HFFc6 (cell line): ENCODE data around the gene HDAC9. TPM values are rescaled to one million over a fixed set of nuclear protein-coding genes. Genes with fewer than 3 reads are reported as not detected.

Source experiments
- DNase-seq: peaks from one replicate; pipeline ENCODE4 v3.0.0-alpha.2; 2018
- H3K27ac Mint-ChIP-seq: 2 replicates; pipeline ENCODE4 v1.8.0; 2020; ENCODE audit warnings: mild to moderate bottlenecking, mixed read lengths
- H3K27me3 Mint-ChIP-seq: 2 replicates; pipeline ENCODE4 v1.8.0; 2021; ENCODE audit warnings: mild to moderate bottlenecking, moderate library complexity, mixed read lengths; ENCODE audit not compliant: insufficient read depth
- H3K36me3 Mint-ChIP-seq: 2 replicates; pipeline ENCODE4 v1.8.0; 2021; ENCODE audit warnings: low read depth, mixed read lengths
- H3K4me1 Mint-ChIP-seq: 2 replicates; pipeline ENCODE4 v1.8.0; 2020; ENCODE audit warnings: low read depth, mixed read lengths
- H3K4me3 Mint-ChIP-seq: 2 replicates; pipeline ENCODE4 v1.8.0; 2020; ENCODE audit warnings: mild to moderate bottlenecking, moderate library complexity, mixed read lengths
- H3K9me3 Mint-ChIP-seq: 2 replicates; pipeline ENCODE4 v1.8.0; 2020; ENCODE audit warnings: mild to moderate bottlenecking, mixed read lengths
- total RNA-seq, 6 experiments: library from RNA; stranded (reverse); fragmentation: NEBNext Ultra II Directional; extraction: Animal tissue kit (Norgen Biotek cat#: 25700); gene quantifications; 2 replicates in 1 of 6; 3 replicates in 5 of 6; pipeline ENCODE4 v1.2.3, GENCODE V29; 2021
- TF ChIP-seq, protein P1 (sequence below): fragments of 200-600 bp; sonication (generic); IDR thresholded peaks from 2 replicates; pipeline ENCODE4 v1.5.0; 2021; ENCODE audit warnings: antibody characterized with exemption, mild to moderate bottlenecking

Gene HDAC9
- total RNA-seq, 6 experiments from 2014 or later, result 11.5 to 29.2 (median 13.2) TPM

DNA sequence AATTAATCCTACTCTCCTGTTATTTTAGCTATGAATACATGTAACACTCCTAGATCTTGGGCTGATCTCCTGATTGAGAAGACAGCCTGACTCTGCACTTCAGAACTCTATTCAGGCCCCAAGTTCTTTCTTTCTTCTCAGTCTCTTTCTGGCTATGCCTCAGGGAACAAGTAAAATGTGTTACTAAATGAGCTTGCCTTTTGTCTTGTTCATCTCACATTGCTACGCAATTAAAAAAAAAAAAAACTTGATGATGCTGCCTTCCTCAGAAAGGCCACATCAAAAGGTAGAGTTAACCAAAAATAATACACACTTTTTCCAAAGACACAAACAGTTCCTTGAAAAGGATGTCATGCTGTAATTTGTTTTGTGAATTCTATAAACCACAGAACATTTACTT is 363.8 kb downstream of the HDAC9 start:
- Mint-ChIP-seq H3K27ac (no peak overlapping the region), H3K36me3 (no peaks in the 10 kb centered on the region), H3K27me3 (no peaks in the 10 kb centered on the region; the same call in 1 of the 2 replicates), H3K4me3 (no peak overlapping the region), H3K4me1 (peaks cover 30% of the 10 kb centered on the region), H3K9me3 (no peaks in the 10 kb centered on the region)
- TF ChIP-seq, protein P1, sequence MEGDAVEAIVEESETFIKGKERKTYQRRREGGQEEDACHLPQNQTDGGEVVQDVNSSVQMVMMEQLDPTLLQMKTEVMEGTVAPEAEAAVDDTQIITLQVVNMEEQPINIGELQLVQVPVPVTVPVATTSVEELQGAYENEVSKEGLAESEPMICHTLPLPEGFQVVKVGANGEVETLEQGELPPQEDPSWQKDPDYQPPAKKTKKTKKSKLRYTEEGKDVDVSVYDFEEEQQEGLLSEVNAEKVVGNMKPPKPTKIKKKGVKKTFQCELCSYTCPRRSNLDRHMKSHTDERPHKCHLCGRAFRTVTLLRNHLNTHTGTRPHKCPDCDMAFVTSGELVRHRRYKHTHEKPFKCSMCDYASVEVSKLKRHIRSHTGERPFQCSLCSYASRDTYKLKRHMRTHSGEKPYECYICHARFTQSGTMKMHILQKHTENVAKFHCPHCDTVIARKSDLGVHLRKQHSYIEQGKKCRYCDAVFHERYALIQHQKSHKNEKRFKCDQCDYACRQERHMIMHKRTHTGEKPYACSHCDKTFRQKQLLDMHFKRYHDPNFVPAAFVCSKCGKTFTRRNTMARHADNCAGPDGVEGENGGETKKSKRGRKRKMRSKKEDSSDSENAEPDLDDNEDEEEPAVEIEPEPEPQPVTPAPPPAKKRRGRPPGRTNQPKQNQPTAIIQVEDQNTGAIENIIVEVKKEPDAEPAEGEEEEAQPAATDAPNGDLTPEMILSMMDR, result no peak
- no peak for DNase-seq

- no peak overlapping the region for H3K4me3 Mint-ChIP-seq
- H3K27me3 Mint-ChIP-seq, result no peaks in the 10 kb centered on the region; the same call in 1 of the 2 replicates
- no peaks in the 10 kb centered on the region for H3K9me3 Mint-ChIP-seq
- TF ChIP-seq, protein P1, result no peak
- no peaks in the 10 kb centered on the region for H3K36me3 Mint-ChIP-seq
- H3K4me1 Mint-ChIP-seq, result peaks cover 28% of the 10 kb centered on the region
- no peak overlapping the region for H3K27ac Mint-ChIP-seq
- no peak for DNase-seq
Observed at GRCh38 chr7:18860221-18860620, 364.7 kb downstream of the HDAC9 start.

GRCh38 chr7:18861514-18862118 is 366.1 kb downstream of the HDAC9 start:
- Mint-ChIP-seq H3K4me1 (peaks cover 21% of the 10 kb centered on the region), H3K36me3 (no peaks in the 10 kb centered on the region), H3K27me3 (no peaks in the 10 kb centered on the region; the same call in 1 of the 2 replicates), H3K4me3 (no peak overlapping the region), H3K9me3 (no peaks in the 10 kb centered on the region), H3K27ac (no peak overlapping the region)
- TF ChIP-seq, protein P1, result no peak
- peak; percentile 11 for DNase-seq

GRCh38 chr7:18864967-18865366 is 369.4 kb downstream of the HDAC9 start:
- Mint-ChIP-seq H3K4me1 (peaks cover 20% of the 10 kb centered on the region), H3K9me3 (no peaks in the 10 kb centered on the region), H3K4me3 (no peak overlapping the region), H3K27ac (no peak overlapping the region; the same call in 1 of the 2 replicates), H3K27me3 (no peaks in the 10 kb centered on the region), H3K36me3 (no peaks in the 10 kb centered on the region)
- no peak for DNase-seq
- TF ChIP-seq, protein P1, result no peak

DNA sequence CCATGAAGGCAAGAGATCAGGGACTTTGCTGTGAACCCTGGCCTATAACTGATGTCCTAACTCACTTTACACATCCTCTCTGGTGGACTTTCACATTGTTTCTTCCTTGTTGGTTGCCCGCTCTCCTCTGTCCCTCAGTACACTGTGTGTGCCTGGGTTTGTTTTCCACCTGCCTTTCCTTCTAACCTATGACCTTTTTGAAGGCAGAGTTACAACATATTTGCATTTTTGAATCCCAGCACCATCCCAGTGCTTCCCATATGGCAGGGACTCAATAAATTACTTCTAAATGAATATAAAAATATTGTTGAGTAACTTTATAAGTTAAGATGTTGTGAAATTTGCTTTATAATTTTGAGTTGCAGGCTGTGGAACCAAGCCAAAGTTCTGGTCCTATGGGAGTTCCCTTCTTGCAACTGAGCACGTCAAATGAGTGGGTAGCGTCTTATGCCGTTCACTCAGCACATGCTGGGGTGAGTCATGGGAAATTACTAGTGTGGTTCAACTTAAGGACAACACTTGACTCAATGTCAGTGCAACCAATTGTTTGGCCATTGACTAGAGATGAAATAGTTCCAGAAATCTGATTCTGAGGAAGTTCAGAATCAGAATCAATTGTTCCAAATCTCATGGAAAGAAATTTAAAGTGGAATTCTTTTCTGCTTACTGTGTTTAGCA is 370.9 kb downstream of the HDAC9 start:
- H3K27me3 Mint-ChIP-seq, result no peaks in the 10 kb centered on the region
- H3K9me3 Mint-ChIP-seq, result no peaks in the 10 kb centered on the region
- H3K27ac Mint-ChIP-seq, result peak overlapping the region; percentile 84
- TF ChIP-seq, protein P1, result no peak
- no peak overlapping the region for H3K4me3 Mint-ChIP-seq
- H3K36me3 Mint-ChIP-seq, result no peaks in the 10 kb centered on the region
- H3K4me1 Mint-ChIP-seq, result peaks cover 20% of the 10 kb centered on the region
- DNase-seq, result peak; percentile 96
